Adrenal gland (tissue), 12 donors: Measurements from ENCODE around the gene RPP14. TPM values are rescaled to one million over a fixed set of nuclear protein-coding genes. Genes with fewer than 3 reads are reported as not detected.

Experiments used
- DNase-seq, 7 donors: peaks; one replicate each; pipeline ENCODE4 v3.0.0-alpha.2; 2019 to 2020
- H3K27ac ChIP-seq, 5 donors: fragments of 200-600 bp; sonication (generic) in 4 of 5; 1 replicate in 3 of 5; 2 replicates in 2 of 5; pipeline versions ENCODE4 v1.5.1 to v1.8.0; 2016 to 2020; ENCODE audit warnings: mild to moderate bottlenecking in 1 of 5
- H3K27me3 ChIP-seq: fragments of 200-600 bp; 2 replicates; pipeline ENCODE4 v1.8.0; 2021
- H3K36me3 ChIP-seq, 2 donors: fragments of 200-600 bp; replicated peaks in 1 of 2; 1 replicate in 1 of 2; 2 replicates in 1 of 2; pipeline versions ENCODE4 v1.5.1 to v1.8.0; 2018 to 2022
- H3K4me1 ChIP-seq, 2 donors: fragments of 200-600 bp; replicated peaks in 1 of 2; 1 replicate in 1 of 2; 2 replicates in 1 of 2; pipeline versions ENCODE4 v1.5.1 to v1.8.0; 2018 to 2021
- H3K4me3 ChIP-seq, 4 donors: fragments of 200-600 bp; sonication (generic) in 3 of 4; one replicate each; pipeline ENCODE4 v1.5.1; 2016 to 2018
- H3K9me3 ChIP-seq, 3 donors: fragments of 200-600 bp; sonication (generic) in 1 of 3; replicated peaks in 1 of 3; 1 replicate in 2 of 3; 2 replicates in 1 of 3; pipeline versions ENCODE4 v1.5.1 to v1.8.0; 2016 to 2021
- POLR2A ChIP-seq, 2 donors: fragments of 450-650 bp; IDR thresholded peaks; one replicate each; pipeline ENCODE4 v1.6.1; 2017; ENCODE audit warnings: antibody characterized with exemption in 2 of 2, mild to moderate bottlenecking in 2 of 2, moderate library complexity in 1 of 2
- WGBS, 4 donors: extraction: QIAGEN DNeasy Blood & Tissue Kit in 2 of 4; methylation state at CpG; one replicate each; pipeline versions ENCODE4 v1.1.5 to v1.1.7; 2013 to 2017; 5-methylcytosine and 5-hydroxymethylcytosine counted together
- intact Hi-C, 2 donors: fragments of 100-400 bp; cut with DNase I; formaldehyde crosslinking; loops; one replicate each; pipeline versions ENCODE4 v1.14.1 to v1.15.0; 2022 to 2023
- polyA plus RNA-seq, 3 donors: library from polyadenylated mRNA; stranded (reverse); fragments of 200-250 nt in 2 of 3; fragments of 350-450 nt in 1 of 3; fragmentation: Illumina TruSeq in 1 of 3; extraction: RNeasy Lipid Tissue Mini Kit (QIAGEN cat#74804) in 1 of 3; gene quantifications; one replicate each; pipeline ENCODE4 v1.2.3, GENCODE V29; 2013 to 2014
- small RNA-seq, 2 donors: library from RNA; depleted of rRNA; stranded (forward); fragments of <200 nt; gene quantifications; one replicate each; pipeline ENCODE3, GENCODE V24; 2016
- total RNA-seq, 9 donors: library from RNA; depleted of rRNA in 4 of 9; stranded (reverse); fragments of >200 nt in 4 of 9; fragments of 120-200 nt in 1 of 9; fragmentation: NEBNext Ultra II Directional in 1 of 9; extraction: Animal tissue kit (Norgen Biotek cat#: 25700) in 1 of 9; gene quantifications; one replicate each; pipeline versions ENCODE4 v1.1.0 to v1.2.4, GENCODE V29; 2013 to 2023
- TF ChIP-seq, protein P1 (sequence below), 6 experiments: fragments of 450-650 bp in 4 of 6; fragments of 200-600 bp in 2 of 6; sonication (generic) in 1 of 6; IDR thresholded peaks; 1 replicate in 5 of 6; 2 replicates in 1 of 6; pipeline versions ENCODE4 v1.5.1 to v1.8.0; 2016 to 2021; ENCODE audit warnings: antibody characterized with exemption in 6 of 6, mild to moderate bottlenecking in 2 of 6, moderate library complexity in 1 of 6
- donor health status: healthy with polysubstance abuse.
- donor health status: Bipolar disorder and iron deficiency.
- donor health status: DM: yes; HTN: yes; CAD: no.
- donor health status: DM: no; HTN: no; CAD: no.
- donor health status: DM: no; HTN: no; CAD: no.
- donor health status: DM: yes; HTN: yes; CAD: no.

The RPP14 gene
- total and polyA plus RNA-seq, 12 donors: 9.2 to 23.2 (median 14.3) TPM

DNA sequence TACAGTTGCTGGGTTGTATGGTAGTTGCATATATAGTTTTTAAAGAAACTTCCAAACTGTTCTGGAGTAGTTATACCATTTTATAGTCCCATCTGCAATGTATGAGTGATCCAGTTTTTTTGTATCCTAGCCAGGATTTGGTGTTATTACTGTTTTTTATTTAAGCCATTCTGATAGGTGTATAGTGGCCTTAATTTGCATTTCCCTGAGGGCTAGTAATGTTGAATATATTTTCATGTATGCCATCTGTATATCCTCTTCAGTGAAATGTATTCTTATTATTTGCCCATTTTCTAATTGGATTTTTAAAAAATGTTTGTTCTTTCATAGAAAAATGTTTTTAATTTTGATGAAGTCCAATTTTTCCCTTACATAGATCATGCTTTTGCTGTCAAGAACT lies 55.8 kb downstream of the RPP14 start:
- Histone ChIP-seq H3K4me1 (peaks cover 0 to 4% of the 10 kb centered on the region in 2 donors), H3K27me3 (no peaks in the 10 kb centered on the region), H3K9me3 (no peaks in the 10 kb centered on the region), H3K4me3 (no peak overlapping the region), H3K27ac (no peak overlapping the region), H3K36me3 (no peaks in the 10 kb centered on the region)
- intact Hi-C loops: no loop called here
- TF ChIP-seq, protein P1, sequence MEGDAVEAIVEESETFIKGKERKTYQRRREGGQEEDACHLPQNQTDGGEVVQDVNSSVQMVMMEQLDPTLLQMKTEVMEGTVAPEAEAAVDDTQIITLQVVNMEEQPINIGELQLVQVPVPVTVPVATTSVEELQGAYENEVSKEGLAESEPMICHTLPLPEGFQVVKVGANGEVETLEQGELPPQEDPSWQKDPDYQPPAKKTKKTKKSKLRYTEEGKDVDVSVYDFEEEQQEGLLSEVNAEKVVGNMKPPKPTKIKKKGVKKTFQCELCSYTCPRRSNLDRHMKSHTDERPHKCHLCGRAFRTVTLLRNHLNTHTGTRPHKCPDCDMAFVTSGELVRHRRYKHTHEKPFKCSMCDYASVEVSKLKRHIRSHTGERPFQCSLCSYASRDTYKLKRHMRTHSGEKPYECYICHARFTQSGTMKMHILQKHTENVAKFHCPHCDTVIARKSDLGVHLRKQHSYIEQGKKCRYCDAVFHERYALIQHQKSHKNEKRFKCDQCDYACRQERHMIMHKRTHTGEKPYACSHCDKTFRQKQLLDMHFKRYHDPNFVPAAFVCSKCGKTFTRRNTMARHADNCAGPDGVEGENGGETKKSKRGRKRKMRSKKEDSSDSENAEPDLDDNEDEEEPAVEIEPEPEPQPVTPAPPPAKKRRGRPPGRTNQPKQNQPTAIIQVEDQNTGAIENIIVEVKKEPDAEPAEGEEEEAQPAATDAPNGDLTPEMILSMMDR (IDR thresholded peaks at IDR 0.05): no peak
- TF ChIP-seq POLR2A (IDR thresholded peaks at IDR 0.05): no peak
- DNase-seq: no peak

GRCh38 chr3:58366699-58367098 lies 60.7 kb downstream of the RPP14 start:
- WGBS, 4 donors: 36 to 55% (median 42%) methylated on average over 1 of the region's 1 CpG
- intact Hi-C loops: no loop called here

GRCh38 chr3:58369038-58369437 lies 63.0 kb downstream of the RPP14 start:
- WGBS, 4 donors: 95 to 100% (median 96%) methylated on average over 1 of the region's 1 CpG
- no peak overlapping the region for H3K4me3 ChIP-seq
- no peaks in the 10 kb centered on the region for H3K4me1 ChIP-seq
- intact Hi-C loops: no loop called here
- no peak overlapping the region for H3K27ac ChIP-seq
- H3K36me3 ChIP-seq: no peaks in the 10 kb centered on the region
- TF ChIP-seq POLR2A (IDR thresholded peaks at IDR 0.05): no peak
- TF ChIP-seq, protein P1 (IDR thresholded peaks at IDR 0.05): no peak
- no peaks in the 10 kb centered on the region for H3K9me3 ChIP-seq
- DNase-seq: no peak
- H3K27me3 ChIP-seq: no peaks in the 10 kb centered on the region

More at GRCh38 chr3:58366699-58367098, 60.7 kb downstream of the RPP14 start:
- no peaks in the 10 kb centered on the region for H3K27me3 ChIP-seq
- no peak overlapping the region for H3K27ac ChIP-seq
- H3K4me3 ChIP-seq: no peak overlapping the region
- no peaks in the 10 kb centered on the region for H3K36me3 ChIP-seq
- peaks cover 0 to 4% of the 10 kb centered on the region in 2 donors for H3K4me1 ChIP-seq
- no peaks in the 10 kb centered on the region for H3K9me3 ChIP-seq
- no peak for DNase-seq
- TF ChIP-seq, protein P1 (IDR thresholded peaks at IDR 0.05): no peak
- no peak for TF ChIP-seq POLR2A (IDR thresholded peaks at IDR 0.05)

Small RNA genes lying within 50 kb of the gene (small RNA-seq; reads per million reads assigned to genes)
- 0 reads per million in 2 donors for gene AC098479.1

Other genes with a start within 250 kb of the RPP14 start
- 10 to 100 TPM; 23.8 to 83.9 (median 57.9) TPM for gene DNASE1L3, start 95.3 kb upstream of the RPP14 start, total RNA-seq
- 10 to 100 TPM; 29.2 to 57.6 (median 46.3) TPM for gene DNASE1L3, start 95.3 kb upstream of the RPP14 start, polyA plus RNA-seq
- gene ABHD6, start 68.5 kb upstream of the RPP14 start, total RNA-seq: 10 to 100 TPM; 17.2 to 57.3 (median 28.1) TPM
- 10 to 100 TPM; 10.2 to 28.0 (median 14.6) TPM for gene ABHD6, start 68.5 kb upstream of the RPP14 start, polyA plus RNA-seq
- 10 to 100 TPM in 7 of 9 donors, 1 to 10 TPM in 2; 6.6 to 13.2 (median 11.0) TPM for gene HTD2, start 275 bp downstream of the RPP14 start, total RNA-seq
- 1 to 10 TPM; 1.6 to 9.6 (median 2.0) TPM for gene HTD2, start 275 bp downstream of the RPP14 start, polyA plus RNA-seq
- 10 to 100 TPM; 18.7 to 35.8 (median 25.4) TPM for gene PXK, start 26.6 kb downstream of the RPP14 start, total RNA-seq
- gene PXK, start 26.6 kb downstream of the RPP14 start, polyA plus RNA-seq: 10 to 100 TPM in 1 of 3 donors, 1 to 10 TPM in 2; 5.6 to 40.5 (median 7.6) TPM
- 100 to 1,000 TPM in 5 of 9 donors, 10 to 100 TPM in 4; 84.2 to 264 (median 107) TPM for gene PDHB, start 127.6 kb downstream of the RPP14 start, total RNA-seq
- gene PDHB, start 127.6 kb downstream of the RPP14 start, polyA plus RNA-seq: 100 to 1,000 TPM in 1 of 3 donors, 10 to 100 TPM in 2; 59.2 to 198 (median 84.8) TPM
- 10 to 100 TPM in 4 of 9 donors, 1 to 10 TPM in 5; 7.2 to 17.9 (median 9.5) TPM for gene KCTD6, start 185.9 kb downstream of the RPP14 start, total RNA-seq
- 10 to 100 TPM; 15.4 to 19.9 (median 16.1) TPM for gene KCTD6, start 185.9 kb downstream of the RPP14 start, polyA plus RNA-seq
- 10 to 100 TPM in 8 of 9 donors, 1 to 10 TPM in 1; 8.1 to 52.4 (median 29.1) TPM for gene ACOX2, start 230.9 kb downstream of the RPP14 start, total RNA-seq
- gene ACOX2, start 230.9 kb downstream of the RPP14 start, polyA plus RNA-seq: 10 to 100 TPM; 24.0 to 65.5 (median 56.4) TPM